H1 (cell line): ENCODE data around the gene PES1. TPM values are rescaled to one million over a fixed set of nuclear protein-coding genes. Genes with fewer than 3 reads are reported as not detected.

Source experiments
- ASH2L ChIP-seq: fragments of 200-600, 300-600 bp; sonication (generic); IDR thresholded peaks from one replicate; pipeline ENCODE4 v1.7.1; 2017; ENCODE audit warnings: low read length
- CBX5 ChIP-seq: fragments of 300-800, 300-1000 bp; sonication (generic); IDR thresholded peaks from 2 replicates; pipeline ENCODE4 v1.7.1; 2016; ENCODE audit warnings: antibody characterized with exemption, low read length, low read depth
- GTF2F1 ChIP-seq: IDR thresholded peaks from 2 replicates; pipeline ENCODE4 v1.6.1; 2012; ENCODE audit warnings: low read depth, low read length, improper control_type of control experiment, borderline replicate concordance
- SRF ChIP-seq: IDR thresholded peaks from 2 replicates; pipeline ENCODE4 v1.6.1; 2011; ENCODE audit warnings: mild to moderate bottlenecking, low read depth, low read length, moderate library complexity
- TBP ChIP-seq: IDR thresholded peaks from 2 replicates; pipeline ENCODE4 v1.6.1; 2011; ENCODE audit warnings: low read depth, low read length, improper control_type of control experiment
- TEAD4 ChIP-seq: IDR thresholded peaks from 2 replicates; pipeline ENCODE4 v1.6.1; 2012; ENCODE audit warnings: low read depth, low read length, inconsistent platforms, mixed read lengths
- polyA plus RNA-seq, 7 experiments: library from polyadenylated mRNA; depleted of rRNA in 3 of 7; stranded (reverse) in 5 of 7; unstranded in 2 of 7; fragments of >200 nt in 5 of 7; fragments of 200-250 nt in 2 of 7; gene quantifications; 1 replicate in 5 of 7; 2 replicates in 1 of 7; 4 replicates in 1 of 7; pipeline versions ENCODE4 v1.2.1 to v1.2.3, GENCODE V29; 2011 to 2013; ENCODE audit warnings: missing spikeins in 2 of 7, mixed read lengths in 2 of 7
- total RNA-seq: library from RNA; stranded (reverse); fragmentation: NEBNext Ultra II Directional; extraction: Animal tissue kit (Norgen Biotek cat#: 25700); gene quantifications from 2 replicates; pipeline ENCODE4 v1.2.1, GENCODE V29; 2021
- TF ChIP-seq, protein P1 (sequence below): fragments of 300-600 bp; sonication (generic); IDR thresholded peaks from 2 replicates; pipeline ENCODE4 v1.7.1; 2012; ENCODE audit warnings: low read length, moderate library complexity, mild to moderate bottlenecking, inconsistent platforms; ENCODE audit not compliant: insufficient replicate concordance
- TF ChIP-seq, protein P2 (sequence below), 3 experiments: IDR thresholded peaks; 1 replicate in 2 of 3; 2 replicates in 1 of 3; pipeline versions ENCODE4 v1.5.1 to v1.6.1; 2011; ENCODE audit warnings: low read length in 3 of 3, mild to moderate bottlenecking in 3 of 3, inconsistent platforms in 2 of 3, low read depth in 1 of 3, moderate library complexity in 1 of 3; ENCODE audit not compliant: insufficient read depth in 1 of 3; ENCODE audit errors: control extremely low read depth in 1 of 3

PES1 gene
- total and polyA plus RNA-seq, 2 of the 8 experiments (the other 6 are each of a cell fraction or from before 2014, with no cell fraction given): 121 to 191 TPM

- TF ChIP-seq, protein P1, sequence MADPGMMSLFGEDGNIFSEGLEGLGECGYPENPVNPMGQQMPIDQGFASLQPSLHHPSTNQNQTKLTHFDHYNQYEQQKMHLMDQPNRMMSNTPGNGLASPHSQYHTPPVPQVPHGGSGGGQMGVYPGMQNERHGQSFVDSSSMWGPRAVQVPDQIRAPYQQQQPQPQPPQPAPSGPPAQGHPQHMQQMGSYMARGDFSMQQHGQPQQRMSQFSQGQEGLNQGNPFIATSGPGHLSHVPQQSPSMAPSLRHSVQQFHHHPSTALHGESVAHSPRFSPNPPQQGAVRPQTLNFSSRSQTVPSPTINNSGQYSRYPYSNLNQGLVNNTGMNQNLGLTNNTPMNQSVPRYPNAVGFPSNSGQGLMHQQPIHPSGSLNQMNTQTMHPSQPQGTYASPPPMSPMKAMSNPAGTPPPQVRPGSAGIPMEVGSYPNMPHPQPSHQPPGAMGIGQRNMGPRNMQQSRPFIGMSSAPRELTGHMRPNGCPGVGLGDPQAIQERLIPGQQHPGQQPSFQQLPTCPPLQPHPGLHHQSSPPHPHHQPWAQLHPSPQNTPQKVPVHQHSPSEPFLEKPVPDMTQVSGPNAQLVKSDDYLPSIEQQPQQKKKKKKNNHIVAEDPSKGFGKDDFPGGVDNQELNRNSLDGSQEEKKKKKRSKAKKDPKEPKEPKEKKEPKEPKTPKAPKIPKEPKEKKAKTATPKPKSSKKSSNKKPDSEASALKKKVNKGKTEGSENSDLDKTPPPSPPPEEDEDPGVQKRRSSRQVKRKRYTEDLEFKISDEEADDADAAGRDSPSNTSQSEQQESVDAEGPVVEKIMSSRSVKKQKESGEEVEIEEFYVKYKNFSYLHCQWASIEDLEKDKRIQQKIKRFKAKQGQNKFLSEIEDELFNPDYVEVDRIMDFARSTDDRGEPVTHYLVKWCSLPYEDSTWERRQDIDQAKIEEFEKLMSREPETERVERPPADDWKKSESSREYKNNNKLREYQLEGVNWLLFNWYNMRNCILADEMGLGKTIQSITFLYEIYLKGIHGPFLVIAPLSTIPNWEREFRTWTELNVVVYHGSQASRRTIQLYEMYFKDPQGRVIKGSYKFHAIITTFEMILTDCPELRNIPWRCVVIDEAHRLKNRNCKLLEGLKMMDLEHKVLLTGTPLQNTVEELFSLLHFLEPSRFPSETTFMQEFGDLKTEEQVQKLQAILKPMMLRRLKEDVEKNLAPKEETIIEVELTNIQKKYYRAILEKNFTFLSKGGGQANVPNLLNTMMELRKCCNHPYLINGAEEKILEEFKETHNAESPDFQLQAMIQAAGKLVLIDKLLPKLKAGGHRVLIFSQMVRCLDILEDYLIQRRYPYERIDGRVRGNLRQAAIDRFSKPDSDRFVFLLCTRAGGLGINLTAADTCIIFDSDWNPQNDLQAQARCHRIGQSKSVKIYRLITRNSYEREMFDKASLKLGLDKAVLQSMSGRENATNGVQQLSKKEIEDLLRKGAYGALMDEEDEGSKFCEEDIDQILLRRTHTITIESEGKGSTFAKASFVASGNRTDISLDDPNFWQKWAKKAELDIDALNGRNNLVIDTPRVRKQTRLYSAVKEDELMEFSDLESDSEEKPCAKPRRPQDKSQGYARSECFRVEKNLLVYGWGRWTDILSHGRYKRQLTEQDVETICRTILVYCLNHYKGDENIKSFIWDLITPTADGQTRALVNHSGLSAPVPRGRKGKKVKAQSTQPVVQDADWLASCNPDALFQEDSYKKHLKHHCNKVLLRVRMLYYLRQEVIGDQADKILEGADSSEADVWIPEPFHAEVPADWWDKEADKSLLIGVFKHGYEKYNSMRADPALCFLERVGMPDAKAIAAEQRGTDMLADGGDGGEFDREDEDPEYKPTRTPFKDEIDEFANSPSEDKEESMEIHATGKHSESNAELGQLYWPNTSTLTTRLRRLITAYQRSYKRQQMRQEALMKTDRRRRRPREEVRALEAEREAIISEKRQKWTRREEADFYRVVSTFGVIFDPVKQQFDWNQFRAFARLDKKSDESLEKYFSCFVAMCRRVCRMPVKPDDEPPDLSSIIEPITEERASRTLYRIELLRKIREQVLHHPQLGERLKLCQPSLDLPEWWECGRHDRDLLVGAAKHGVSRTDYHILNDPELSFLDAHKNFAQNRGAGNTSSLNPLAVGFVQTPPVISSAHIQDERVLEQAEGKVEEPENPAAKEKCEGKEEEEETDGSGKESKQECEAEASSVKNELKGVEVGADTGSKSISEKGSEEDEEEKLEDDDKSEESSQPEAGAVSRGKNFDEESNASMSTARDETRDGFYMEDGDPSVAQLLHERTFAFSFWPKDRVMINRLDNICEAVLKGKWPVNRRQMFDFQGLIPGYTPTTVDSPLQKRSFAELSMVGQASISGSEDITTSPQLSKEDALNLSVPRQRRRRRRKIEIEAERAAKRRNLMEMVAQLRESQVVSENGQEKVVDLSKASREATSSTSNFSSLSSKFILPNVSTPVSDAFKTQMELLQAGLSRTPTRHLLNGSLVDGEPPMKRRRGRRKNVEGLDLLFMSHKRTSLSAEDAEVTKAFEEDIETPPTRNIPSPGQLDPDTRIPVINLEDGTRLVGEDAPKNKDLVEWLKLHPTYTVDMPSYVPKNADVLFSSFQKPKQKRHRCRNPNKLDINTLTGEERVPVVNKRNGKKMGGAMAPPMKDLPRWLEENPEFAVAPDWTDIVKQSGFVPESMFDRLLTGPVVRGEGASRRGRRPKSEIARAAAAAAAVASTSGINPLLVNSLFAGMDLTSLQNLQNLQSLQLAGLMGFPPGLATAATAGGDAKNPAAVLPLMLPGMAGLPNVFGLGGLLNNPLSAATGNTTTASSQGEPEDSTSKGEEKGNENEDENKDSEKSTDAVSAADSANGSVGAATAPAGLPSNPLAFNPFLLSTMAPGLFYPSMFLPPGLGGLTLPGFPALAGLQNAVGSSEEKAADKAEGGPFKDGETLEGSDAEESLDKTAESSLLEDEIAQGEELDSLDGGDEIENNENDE: no peak
- TF ChIP-seq TEAD4: no peak
- TF ChIP-seq TBP: no peak
- no peak for TF ChIP-seq SRF
- TF ChIP-seq, protein P2, sequence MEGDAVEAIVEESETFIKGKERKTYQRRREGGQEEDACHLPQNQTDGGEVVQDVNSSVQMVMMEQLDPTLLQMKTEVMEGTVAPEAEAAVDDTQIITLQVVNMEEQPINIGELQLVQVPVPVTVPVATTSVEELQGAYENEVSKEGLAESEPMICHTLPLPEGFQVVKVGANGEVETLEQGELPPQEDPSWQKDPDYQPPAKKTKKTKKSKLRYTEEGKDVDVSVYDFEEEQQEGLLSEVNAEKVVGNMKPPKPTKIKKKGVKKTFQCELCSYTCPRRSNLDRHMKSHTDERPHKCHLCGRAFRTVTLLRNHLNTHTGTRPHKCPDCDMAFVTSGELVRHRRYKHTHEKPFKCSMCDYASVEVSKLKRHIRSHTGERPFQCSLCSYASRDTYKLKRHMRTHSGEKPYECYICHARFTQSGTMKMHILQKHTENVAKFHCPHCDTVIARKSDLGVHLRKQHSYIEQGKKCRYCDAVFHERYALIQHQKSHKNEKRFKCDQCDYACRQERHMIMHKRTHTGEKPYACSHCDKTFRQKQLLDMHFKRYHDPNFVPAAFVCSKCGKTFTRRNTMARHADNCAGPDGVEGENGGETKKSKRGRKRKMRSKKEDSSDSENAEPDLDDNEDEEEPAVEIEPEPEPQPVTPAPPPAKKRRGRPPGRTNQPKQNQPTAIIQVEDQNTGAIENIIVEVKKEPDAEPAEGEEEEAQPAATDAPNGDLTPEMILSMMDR (IDR thresholded peaks at IDR 0.05; ENCODE audit: control extremely low read depth in 1 of 3, insufficient read depth in 1 of 3, low read depth in 1 of 3, low read length in 3 of 3): no peak
- no peak for TF ChIP-seq ASH2L
- no peak for TF ChIP-seq GTF2F1
- TF ChIP-seq CBX5: no peak
These were observed 18.7 kb downstream of the PES1 start (continued) for GRCh38 chr22:30572840-30573593.
